ENCODE data around the gene PPY. TPM values are rescaled to one million over a fixed set of nuclear protein-coding genes. Genes with fewer than 3 reads are reported as not detected.

The PPY gene, protein sequence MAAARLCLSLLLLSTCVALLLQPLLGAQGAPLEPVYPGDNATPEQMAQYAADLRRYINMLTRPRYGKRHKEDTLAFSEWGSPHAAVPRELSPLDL
- total RNA-seq = not detected in 2 replicates

DNA sequence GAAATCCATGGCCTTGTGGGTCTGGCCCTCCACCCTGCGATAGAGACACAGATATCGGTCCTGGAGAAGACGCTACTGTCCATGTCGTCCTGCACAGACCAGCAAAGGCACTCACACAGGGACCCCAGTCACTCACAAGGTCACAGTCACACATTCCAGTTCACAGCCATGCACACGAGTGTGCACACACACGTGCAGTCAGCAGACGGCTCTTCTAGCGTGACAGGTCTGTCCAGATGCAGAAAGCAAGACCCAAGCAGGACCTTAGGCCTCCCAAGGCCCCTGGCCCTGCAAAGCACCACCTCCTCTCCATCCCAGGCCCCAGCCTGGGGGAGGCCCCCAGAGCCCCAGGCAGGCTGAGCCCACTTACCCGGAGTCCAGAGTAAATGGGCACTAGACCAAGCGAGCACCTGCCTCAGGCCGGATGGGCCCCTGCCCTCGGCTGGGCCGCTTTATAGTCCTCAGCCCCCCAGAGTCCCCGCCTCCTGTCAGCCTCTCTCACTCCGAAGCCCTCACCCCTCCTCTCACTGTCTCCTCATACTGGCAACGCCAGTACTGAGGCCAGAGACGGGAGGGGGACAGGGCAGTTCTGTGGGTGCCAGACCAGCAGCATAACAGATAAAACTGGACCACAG, at the start of gene PPY:
TSS of gene PPY (minus strand) at position 426 of the 635 bp plus-strand sequence. CDS start 822 bp downstream, outside the sequence.

DNA sequence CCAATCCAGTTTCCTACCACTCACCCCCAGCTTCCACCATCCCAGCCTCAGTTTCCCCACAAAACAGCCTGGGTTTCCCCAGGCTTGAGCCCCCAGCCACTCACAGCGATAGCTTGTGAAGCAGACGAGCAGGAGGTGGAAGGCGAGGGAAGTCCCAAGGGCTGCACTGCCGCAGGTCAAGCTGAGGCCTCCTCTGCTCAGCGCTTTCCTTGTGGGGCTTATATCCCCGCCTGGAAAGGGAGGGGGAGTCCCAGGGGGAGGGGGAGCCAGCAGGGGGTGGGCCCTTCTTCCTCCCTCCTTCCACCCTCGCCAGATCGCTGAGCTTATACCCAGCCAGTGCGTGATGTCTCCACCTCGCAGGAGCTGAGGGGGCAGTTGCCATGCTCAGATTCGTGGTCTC, 11.5 kb upstream of the PPY start, which contains the start of gene PYY:
TSS of gene PYY (minus strand) at position 195 of the 400 bp plus-strand sequence. CDS start 457 bp downstream, outside the sequence.

DNA sequence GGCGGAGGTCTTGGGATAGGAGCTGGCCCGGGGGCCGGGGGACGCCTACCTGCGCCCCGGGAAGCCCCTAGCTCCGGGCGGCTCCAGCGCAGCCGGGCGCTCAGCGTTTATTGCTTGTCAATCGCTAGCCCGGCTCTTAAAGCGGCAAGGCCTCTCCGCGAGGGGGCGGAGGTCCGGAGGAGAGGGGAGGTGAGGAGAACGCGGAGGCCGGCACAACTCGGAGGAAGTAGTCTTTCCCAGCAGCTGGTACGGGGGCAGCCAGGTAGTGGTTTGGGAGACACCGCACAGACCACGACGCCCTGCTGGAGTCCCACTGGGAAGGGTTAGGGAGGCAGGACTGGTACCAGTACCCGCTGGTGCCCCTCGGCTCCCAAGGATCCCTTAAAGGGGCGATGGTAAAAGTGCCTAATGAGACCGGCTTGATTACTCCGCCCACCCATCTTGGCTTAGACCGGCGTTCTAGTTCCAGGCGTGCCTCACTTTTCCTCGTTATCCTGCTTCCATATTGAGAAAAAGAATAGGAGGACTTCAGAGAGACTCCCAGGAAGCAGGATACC, 34.8 kb downstream of the PPY start, which contains the start of gene MPP2:
TSS of gene MPP2 (minus strand) at position 112 of the 557 bp plus-strand sequence. CDS start 3,076 bp downstream, outside the sequence.

Other genes with a start within 250 kb of the PPY start
- not detected in 2 replicates for gene SOST, start 183.7 kb downstream of the PPY start, total RNA-seq
- gene DUSP3, start 163.5 kb downstream of the PPY start, total RNA-seq = 51.8 and 53.5 TPM in 2 replicates
- gene CFAP97D1, start 162.0 kb downstream of the PPY start, total RNA-seq = not detected in 2 replicates
- 2.7 and 2.9 TPM in 2 replicates for gene MPP3, start 109.3 kb downstream of the PPY start, total RNA-seq
- not detected in 2 replicates for gene CD300LG, start 95.3 kb downstream of the PPY start, total RNA-seq
- gene MPP2, start 34.9 kb downstream of the PPY start, total RNA-seq = 0.59 and 0.60 TPM in 2 replicates
- gene PYY, start 11.5 kb upstream of the PPY start, total RNA-seq = not detected in 2 replicates
- 11.0 and 13.9 TPM in 2 replicates for gene NAGS, start 62.1 kb upstream of the PPY start, total RNA-seq
- 37.7 and 48.3 TPM in 2 replicates for gene TMEM101, start 72.5 kb upstream of the PPY start, total RNA-seq
- gene LSM12, start 124.2 kb upstream of the PPY start, total RNA-seq = 48.2 and 48.4 TPM in 2 replicates
- 38.5 and 48.9 TPM in 2 replicates for gene G6PC3, start 128.3 kb upstream of the PPY start, total RNA-seq
- 39.0 and 42.1 TPM in 2 replicates for gene HDAC5, start 181.2 kb upstream of the PPY start, total RNA-seq
- 5.0 and 7.2 TPM in 2 replicates for gene HROB, start 199.5 kb upstream of the PPY start, total RNA-seq
- 0.15 TPM in 1 of 2 replicates, not detected in the other for gene ASB16, start 228.2 kb upstream of the PPY start, total RNA-seq
- gene TMUB2, start 244.5 kb upstream of the PPY start, total RNA-seq = 26.7 and 27.2 TPM in 2 replicates